Stimulated activated CD4-positive, alpha-beta T cell treated with anti-CD3 and anti-CD28 coated beads, Interleukin-12 subunit alpha, Interleukin-12 subunit beta, amount 100 ng/mL, for 24 hours (primary cell): ENCODE data around the gene KCNMA1.

Experiments used
- DNase-seq, 2 experiments: peaks; one replicate each; pipeline ENCODE4 v3.0.0-alpha.2; 2020; ENCODE audit warnings: low read depth in 2 of 2

KCNMA1 gene

GRCh38 chr10:77079592-77080300 lies 557.9 kb downstream of the KCNMA1 start:
- no peak for DNase-seq

DNA sequence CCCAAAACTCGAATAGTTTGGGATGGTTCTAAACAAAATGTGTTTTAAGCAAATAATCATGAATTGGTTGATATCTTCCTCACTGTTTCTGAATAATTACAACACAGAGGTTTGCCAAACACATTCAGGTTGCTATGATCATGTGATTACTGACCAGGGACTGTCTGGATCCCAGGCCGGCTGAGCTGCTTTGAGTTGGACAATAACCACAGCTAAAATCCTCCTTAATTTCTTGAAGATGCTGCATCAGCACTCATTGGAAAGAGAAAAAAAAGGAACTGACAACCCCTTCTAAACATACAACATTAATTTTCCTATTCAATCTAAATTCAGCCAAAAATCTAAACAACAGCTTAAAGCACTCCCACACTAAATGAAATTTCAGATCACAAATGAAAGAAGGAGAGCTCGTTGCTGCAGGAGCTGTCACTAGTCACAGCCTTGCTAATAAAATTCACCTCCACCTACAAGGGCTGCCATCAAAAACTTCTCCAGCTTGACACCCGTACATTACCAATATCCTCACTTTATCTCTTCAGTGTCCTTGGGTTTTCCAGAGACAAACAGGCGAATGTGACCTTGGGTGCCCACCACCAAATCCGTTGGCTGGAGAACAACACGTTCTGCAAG lies 560.2 kb downstream of the KCNMA1 start:
- DNase-seq = no peak

GRCh38 chr10:77075926-77076325 lies 561.7 kb downstream of the KCNMA1 start:
- no peak for DNase-seq

- no peak for DNase-seq
These were observed 563.4 kb downstream of the KCNMA1 start for GRCh38 chr10:77074104-77074624.

- no peak for DNase-seq
These were observed 564.0 kb downstream of the KCNMA1 start for GRCh38 chr10:77073663-77073960.

GRCh38 chr10:77072836-77073662 lies 564.6 kb downstream of the KCNMA1 start:
- no peak for DNase-seq

DNA sequence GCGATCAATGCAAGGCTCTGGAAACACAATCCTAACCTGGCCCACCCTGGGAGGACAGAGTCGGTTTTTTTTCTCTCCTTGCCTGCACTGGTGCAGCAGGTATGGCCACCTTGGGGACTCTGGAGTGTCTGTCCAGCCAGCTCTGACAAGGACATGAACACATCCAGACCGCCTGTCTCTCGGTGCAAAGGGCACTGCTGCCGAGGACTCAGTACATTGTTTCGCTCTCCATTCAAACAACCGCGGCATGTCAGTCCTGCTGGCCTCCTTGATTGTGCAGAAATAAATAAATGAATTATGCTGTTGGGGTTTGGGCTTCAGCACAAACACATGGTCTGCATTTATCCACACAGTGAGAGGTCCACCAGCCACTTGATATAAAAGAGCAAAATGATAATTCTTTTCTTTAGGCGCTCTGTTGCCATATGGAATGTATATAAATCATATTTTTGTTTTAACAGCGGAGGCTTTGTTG lies 565.2 kb downstream of the KCNMA1 start:
- no peak for DNase-seq

DNA sequence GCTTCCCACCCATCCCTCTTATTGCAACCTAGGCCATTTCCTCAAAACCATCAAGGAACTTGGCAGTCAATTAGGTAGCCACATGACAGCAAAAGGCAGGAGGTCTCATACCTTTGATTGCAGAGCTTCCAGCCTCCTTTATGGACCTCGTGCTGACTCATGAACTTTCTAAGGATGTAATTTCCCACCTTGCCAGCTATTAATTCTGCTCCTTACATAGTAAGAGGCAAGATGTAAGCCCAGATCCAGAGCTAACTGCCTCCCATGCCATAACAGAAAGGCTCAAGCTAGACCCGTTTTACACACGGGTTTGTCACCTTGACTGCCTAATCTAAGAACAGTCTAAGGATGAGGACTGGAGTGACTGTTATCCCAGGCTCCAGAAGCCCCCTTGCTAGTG lies 565.7 kb downstream of the KCNMA1 start:
- no peak for DNase-seq

DNA sequence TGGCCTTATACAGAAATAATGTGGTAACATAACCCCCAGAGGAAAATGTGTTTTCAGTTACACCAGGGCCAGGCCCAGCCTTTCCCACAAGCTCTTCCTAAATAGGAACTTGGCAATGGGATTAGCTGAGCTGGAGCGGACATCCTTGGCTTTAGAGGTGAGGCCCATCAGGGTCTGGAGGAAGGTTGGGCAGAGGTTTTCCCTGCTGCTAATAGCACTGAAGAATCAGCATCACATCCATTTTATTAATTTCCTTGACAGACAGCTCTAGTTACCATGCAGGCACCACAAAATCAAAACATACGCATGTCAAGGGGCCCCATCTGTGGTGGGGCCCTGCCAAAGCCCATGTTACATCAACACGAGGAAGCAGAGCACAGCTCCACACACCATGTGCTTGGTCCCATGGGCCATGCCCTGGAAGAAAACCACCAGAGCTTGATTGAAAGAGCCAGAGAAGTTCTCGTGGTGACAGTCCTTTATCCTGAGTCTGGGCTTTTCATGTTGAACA lies 566.6 kb downstream of the KCNMA1 start:
- DNase-seq = no peak

- DNase-seq = no peak
These were observed 567.3 kb downstream of the KCNMA1 start for GRCh38 chr10:77070346-77070745.

DNA sequence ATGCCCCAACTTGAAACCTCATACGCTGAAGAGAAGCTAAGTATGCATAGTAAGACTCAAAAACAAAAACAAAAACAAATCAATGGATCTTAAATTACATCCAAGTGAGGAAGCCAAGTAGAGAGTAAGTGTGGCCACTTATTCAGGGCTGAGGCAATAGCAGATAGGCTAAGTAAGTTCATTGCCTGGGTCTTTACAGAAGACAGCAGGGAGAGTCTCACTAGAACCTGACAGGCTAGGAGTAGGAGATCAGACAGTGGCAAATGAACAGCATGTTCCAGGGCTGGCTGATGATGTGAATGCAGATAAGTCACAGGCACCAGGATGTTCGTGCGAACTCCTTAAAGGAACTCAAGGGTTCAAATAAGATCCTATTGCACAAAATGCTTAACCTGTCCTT lies 568.6 kb downstream of the KCNMA1 start:
- DNase-seq = no peak

DNA sequence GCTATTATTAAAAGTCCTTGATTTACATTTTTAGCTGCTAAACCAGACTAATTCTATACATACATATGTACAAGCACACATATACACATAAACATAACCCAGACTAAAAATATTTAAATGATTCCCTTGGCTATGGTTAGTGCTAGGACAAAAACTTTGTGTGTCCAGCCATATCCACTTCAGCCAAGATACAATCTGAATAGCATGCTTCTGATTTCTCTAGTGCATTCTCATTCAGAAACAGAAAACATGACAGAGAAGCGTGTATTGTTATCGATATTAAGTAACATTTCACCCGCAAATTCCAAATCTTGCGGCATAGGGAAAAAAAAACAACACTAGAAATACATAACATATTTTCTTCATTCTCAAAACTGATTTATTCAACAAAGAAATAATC lies 569.3 kb downstream of the KCNMA1 start:
- no peak for DNase-seq

DNA sequence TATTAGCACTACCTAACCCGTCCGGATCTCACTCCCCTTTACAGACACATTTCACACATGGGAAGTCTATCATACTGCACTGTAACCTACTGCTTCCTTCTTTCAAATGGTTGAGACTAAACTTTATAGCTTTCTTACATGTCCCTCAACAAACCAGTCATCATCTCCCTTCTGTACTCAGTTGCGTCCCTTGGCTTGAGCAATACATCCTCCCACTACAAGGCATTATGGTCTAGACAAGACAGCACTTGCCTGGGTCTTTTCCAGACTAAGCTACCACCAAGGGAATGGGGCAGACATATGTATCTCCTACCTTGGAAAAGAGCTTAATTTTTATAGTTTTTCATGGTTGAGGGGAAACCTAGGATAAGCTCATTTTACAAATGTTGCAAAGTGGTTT lies 575.2 kb downstream of the KCNMA1 start:
- DNase-seq = no peak

DNA sequence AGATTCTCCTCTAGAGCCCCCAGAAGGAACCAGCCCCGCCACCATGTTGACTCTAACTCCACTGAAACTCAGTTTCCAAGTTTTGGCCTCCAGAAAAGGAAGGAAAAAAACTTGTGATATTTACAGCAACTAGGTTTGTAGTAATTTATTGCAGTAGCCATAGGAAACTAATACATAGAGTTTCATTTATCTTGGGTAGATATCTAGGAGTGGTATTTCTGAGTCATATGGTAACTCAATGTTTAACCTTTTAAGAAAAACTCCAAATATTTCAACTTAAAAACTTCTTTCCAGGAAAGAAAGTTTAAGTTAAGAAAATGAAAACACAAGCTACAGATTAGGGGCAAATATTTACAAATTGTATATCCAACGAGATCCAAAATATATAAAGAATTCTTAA lies 576.7 kb downstream of the KCNMA1 start:
- no peak for DNase-seq

DNA sequence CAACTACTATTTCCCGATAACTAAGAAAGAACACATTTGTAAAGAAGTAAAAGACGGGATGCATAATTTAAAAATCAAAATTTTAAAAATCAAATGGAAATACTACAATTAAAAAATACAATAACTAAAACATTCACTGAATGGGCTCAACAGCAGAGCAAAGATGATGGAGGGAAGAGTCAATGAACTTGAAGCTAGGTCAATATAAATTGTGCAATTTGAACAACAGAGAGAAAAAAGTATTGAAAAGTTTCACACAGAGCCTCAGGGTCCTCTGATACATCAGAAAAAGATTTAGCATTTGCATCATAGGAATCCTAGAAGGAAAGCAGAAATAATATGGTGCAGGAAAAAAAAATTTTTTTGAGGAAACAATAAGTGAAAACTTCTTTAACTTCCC lies 581.0 kb downstream of the KCNMA1 start:
- no peak for DNase-seq

GRCh38 chr10:77052593-77052992 lies 585.0 kb downstream of the KCNMA1 start:
- DNase-seq = no peak

GRCh38 chr10:77051837-77052236 lies 585.8 kb downstream of the KCNMA1 start:
- no peak for DNase-seq

- DNase-seq = no peak
These were observed 587.7 kb downstream of the KCNMA1 start for GRCh38 chr10:77049896-77050295.

DNA sequence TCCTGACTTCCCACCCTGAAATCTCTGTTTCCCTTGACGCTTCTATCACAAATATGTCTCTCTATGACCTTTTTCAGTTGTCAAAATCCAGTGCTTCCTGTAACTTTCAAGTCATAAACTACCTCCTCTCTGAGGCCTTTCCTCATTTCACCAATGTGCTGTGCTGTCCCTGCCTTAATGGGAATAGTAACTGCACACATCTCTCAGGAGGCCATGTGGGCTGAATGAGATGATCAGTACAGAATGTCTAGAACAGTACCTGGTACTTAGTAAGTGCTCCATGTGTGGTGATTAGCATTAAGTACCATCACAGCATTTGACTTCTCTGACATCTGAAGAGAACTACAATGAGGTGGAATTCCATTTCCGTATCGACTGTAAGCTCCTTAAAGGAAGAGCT lies 588.5 kb downstream of the KCNMA1 start:
- DNase-seq = no peak

DNA sequence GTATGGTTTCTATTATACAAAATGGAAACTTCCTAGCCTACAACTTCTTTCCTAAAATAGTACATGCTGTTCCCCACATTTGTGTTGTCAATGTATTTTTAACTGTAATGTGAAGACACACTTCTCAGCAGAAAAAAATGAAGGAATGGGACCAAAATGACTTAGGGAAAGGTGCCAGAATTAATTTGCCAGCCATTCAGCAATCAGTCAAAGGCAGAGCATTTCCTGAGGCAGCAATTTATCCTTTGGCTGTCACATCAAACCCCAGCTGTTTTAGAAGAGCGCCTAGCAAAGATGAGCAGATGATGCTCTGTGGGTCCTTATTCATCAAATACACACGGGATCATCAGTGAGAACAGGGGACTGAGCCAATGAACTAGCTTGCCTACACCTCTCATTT lies 592.5 kb downstream of the KCNMA1 start:
- no peak for DNase-seq

DNA sequence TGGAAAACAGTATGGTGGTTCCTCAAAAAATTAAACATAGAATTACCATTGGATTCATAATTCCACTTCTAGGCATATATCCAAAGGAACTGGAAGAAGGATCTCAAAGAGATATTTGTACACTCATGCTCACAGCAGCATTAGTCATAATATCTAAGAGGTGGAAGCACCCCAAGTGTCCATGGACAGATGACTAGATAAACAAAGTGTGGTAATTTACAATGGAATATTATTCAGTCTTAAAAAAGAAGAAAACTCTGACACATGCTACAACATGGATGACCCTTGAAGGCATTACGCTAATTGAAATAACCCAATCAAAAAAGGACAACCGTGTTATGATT lies 594.2 kb downstream of the KCNMA1 start:
- no peak for DNase-seq

- no peak for DNase-seq
These were observed 594.7 kb downstream of the KCNMA1 start for GRCh38 chr10:77042706-77043419.
